Suppressor macrophage treated with lipopolysaccharide for 1 hour (primary cell): ENCODE measurements around the gene RIPOR1.

Experiments used
- DNase-seq, 3 donors: peaks; one replicate each; pipeline ENCODE4 v3.0.0-alpha.2; 2020 to 2022

Gene RIPOR1

GRCh38 chr16:67539271-67539670 lies 10.6 kb downstream of the RIPOR1 start:
- DNase-seq: peak in 1 of 3 donors; percentile 50

- no peak for DNase-seq
Observed at GRCh38 chr16:67539691-67540635, 11.3 kb downstream of the RIPOR1 start.

DNA sequence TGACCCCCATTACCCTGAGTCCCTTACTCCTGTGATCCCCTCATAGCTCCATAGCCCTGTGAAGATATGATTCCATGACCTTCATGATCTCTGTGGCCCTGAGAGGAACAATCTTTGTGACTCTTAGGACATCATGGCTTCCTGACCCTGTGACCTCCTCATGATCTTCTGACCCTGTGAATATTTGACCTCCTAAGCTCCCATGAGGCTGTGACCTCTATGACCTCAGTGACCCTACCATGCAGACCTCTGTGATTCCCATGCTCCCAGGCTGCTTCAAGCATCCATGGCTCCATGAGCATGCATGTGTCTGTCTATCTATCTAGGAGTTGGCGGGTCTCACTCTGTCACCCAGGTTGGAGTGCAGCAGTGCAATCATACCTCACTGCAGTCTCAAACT lies 12.1 kb downstream of the RIPOR1 start:
- no peak for DNase-seq

DNA sequence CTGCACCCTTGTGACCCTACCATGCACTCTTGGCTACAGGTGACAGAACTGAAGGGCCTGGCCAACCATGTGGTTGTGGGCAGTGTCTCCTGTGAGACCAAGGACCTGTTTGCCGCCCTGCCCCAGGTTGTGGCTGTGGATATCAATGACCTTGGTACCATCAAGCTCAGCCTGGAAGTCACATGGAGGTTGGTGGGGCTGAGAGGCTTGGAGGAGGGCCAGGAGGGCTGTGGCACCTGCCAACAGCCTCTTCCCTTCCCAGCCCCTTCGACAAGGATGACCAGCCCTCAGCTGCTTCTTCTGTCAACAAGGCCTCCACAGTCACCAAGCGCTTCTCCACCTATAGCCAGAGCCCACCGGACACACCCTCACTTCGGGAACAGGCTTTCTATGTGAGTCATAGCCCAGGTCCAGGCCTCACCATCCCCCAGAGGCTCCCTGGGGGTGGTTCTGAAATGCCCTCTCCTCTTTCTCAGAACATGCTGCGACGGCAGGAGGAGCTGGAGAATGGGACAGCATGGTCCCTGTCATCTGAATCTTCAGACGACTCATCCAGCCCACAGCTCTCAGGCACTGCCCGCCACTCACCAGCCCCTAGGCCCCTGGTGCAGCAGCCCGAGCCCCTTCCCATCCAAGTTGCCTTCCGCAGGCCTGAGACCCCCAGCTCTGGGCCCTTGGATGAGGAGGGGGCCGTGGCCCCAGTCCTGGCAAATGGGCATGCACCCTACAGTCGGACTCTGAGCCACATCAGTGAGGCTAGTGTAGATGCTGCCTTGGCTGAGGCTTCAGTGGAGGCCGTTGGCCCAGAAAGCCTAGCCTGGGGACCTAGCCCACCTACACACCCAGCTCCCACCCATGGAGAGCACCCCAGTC lies 13.0 kb downstream of the RIPOR1 start:
- DNase-seq: no peak

GRCh38 chr16:67542464-67542863 lies 13.8 kb downstream of the RIPOR1 start:
- peak; percentile 52 to 64 (median 56) for DNase-seq

- no peak for DNase-seq
Observed at GRCh38 chr16:67543036-67543435, 14.4 kb downstream of the RIPOR1 start.

DNA sequence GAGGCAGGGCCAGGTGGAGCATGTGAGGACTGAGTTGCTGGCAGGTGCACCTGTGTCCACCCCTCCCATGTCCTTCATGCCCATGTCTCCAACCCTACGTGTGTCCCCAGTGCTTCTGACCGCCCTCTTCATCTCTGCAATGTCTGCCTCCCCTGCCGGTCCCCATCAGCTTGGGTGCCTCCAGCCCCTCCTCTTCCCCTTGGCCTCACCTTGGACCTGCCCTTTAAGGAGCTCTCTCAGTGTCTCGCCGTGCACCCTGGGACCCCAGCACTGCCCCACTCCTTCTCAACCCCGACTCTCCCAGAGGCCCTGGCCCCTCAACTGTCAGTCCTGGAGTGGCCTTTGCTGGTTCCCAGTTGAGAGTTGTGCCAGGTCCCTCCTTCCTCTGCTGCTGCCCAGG lies 15.0 kb downstream of the RIPOR1 start:
- DNase-seq: no peak

- DNase-seq: no peak
Observed at GRCh38 chr16:67544329-67544841, 15.8 kb downstream of the RIPOR1 start.

- peak in 1 of 3 donors; percentile 26 for DNase-seq
Observed at GRCh38 chr16:67544844-67545664, 16.4 kb downstream of the RIPOR1 start.

GRCh38 chr16:67545665-67546024 lies 17.0 kb downstream of the RIPOR1 start:
- no peak for DNase-seq

GRCh38 chr16:67546091-67546501 lies 17.5 kb downstream of the RIPOR1 start:
- no peak for DNase-seq

- peak; percentile 78 to 90 (median 81) for DNase-seq
Observed at GRCh38 chr16:67546761-67547422, 18.3 kb downstream of the RIPOR1 start.

GRCh38 chr16:67547423-67548264 lies 19.0 kb downstream of the RIPOR1 start:
- DNase-seq: no peak

DNA sequence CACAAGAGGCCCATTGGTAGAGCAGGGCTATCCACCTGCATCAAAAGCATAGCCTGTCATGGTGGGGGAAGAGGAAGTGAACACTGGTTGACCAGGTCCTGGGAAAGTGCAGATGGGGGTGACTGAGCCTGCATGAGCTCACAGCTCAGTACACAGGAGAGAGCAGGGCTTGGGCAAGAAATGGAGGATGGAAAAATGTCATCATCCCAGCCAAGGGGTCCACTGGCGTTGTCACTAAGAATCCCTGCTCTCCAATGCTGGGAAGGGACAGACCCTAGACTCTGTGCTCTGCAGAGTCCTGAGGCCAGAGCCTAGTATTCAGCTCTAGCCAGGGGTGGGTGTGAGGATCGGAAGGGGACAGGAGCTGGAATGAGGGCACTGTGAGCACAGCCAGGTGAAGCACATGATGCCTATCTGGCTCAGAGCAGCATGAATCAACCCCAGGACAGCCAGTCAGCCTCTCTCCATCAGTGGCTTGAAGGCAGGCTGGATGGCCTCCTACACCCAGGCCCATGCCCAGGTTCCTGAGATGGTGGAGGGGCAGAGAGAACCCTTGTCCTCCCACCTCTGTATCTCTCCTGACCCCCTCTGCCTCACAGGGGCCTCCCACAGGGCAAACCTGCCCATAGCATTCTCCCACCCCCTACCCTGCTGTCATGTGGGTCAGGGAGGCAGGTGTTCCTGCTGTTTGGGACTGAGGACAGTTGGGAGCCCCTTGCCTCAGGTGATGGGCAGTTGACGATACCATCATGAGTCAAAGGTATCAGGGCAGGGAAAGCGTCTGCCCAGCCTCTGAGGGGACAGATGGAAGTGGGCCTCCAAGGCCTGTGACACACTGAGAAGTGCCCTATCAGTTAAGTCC lies 19.9 kb downstream of the RIPOR1 start:
- peak in 2 of 3 donors; percentile 28 to 33 for DNase-seq

DNA sequence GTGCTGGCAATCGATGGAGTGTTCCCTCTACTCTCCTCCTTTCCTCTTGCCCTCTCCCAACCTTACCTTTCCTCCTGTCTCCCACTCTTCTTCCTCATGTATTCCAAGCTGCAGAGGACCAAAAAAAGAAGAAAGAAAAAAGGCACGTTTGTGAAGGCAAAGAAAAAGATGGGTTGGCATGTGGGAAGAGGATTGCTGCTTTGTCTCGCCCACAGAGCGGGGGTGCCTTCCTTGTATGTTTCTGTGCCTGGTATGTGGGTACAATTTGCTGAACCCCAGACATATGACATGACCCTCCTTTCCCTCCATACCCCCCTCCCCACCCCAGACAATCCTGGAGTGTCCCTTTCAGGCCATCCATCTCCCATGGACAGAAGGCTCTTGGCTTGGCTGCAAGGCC lies 20.6 kb downstream of the RIPOR1 start:
- no peak for DNase-seq

GRCh38 chr16:67549936-67550335 lies 21.3 kb downstream of the RIPOR1 start:
- DNase-seq: no peak

DNA sequence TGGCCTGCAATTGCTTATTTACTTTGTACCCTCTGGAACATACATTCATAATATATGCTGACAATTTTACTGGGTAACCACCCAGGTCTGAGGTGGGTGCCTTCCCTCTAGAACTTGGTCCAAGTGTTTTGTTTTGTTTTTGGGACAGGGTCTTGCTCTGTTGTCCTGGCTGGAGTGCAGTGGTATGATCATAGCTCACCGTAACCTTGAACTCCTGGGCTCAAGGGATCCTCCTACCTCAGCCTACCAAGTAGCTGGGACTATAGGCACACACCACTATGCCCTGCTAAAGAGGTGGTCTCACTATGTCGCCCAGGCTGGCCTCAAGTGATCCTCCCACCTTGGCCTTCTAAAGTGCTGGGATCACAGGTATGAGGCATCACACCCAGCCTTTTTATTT lies 22.5 kb downstream of the RIPOR1 start:
- no peak for DNase-seq

DNA sequence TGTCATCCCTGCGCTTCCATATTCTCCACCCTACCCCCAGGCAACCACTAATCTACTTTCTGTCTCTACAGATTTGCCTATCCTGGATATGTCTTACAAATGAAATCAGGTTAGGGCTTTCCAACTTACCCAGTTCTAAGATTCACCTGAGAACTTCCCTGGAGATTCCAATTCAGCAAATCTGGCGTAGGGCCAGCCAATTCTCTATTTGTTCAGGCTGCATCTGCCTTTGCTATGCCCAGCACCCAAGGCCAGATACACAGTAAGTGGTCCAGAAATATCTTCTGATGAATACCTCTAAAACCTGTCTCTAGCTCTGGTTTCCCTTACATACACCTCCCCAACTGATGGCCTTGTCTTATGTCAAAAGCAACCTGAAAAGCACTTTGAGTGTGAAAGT lies 23.3 kb downstream of the RIPOR1 start:
- DNase-seq: no peak

DNA sequence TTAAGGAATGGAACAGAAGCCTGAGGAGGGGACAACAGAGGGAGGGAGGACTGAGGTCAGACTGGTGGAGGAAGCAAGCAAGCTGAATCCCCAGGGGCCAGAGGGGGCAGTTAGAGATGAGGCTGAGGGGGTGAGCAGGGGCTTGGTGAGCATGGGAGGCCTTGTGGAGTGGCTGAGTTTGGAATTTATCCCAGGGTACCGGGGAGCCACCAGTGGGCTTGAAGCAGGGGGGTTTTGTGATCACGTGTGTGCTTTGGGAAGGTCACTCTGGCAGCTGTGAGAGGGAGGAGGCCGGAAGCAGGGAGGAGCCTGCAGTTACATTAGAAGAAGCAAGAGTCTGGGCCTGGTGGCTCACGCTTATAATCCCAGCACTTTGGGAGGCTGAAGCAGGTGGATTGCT lies 23.8 kb downstream of the RIPOR1 start:
- DNase-seq: no peak

DNA sequence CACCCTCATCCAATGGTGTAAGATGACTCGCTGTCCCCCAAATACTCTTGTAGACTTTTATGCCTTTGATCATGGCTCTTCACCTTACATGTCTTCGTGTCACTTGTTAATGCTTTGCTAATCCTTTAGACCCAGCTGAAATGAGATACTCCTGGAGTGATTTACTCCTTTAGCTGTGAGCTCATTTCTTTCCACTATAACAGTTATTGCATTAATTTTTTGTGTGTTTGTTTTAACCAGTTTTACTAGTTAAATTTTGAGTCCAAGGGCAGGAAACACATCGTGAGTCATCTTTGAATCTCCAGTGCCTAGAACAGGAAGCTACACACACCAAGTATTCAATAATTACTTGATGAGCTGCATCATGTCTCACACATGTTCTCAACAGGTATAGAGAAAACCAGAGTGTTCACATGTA lies 27.2 kb downstream of the RIPOR1 start:
- DNase-seq: peak; percentile 39 to 73 (median 72)
